Mesendoderm (in vitro differentiated cells): Measurements from ENCODE around the gene ADARB1.
A peak's percentile ranks its signal among the peaks of the same experiment; 100 is the strongest.

Experiments
- DNase-seq: peaks from one replicate; pipeline ENCODE4 v3.0.0; 2013
- H2AK5ac ChIP-seq: 2 replicates; pipeline ENCODE4 v1.6.1; 2013; ENCODE audit warnings: low read length, inconsistent platforms
- H2BK120ac ChIP-seq: 2 replicates; pipeline ENCODE4 v1.6.1; 2013; ENCODE audit warnings: low read depth, mild to moderate bottlenecking, low read length, moderate library complexity, mixed read lengths
- H2BK15ac ChIP-seq: replicated peaks from 2 replicates; pipeline ENCODE4 v1.6.1; 2013; ENCODE audit warnings: low read depth, mild to moderate bottlenecking, moderate library complexity
- H2BK5ac ChIP-seq: 2 replicates; pipeline ENCODE4 v1.6.1; 2013; ENCODE audit warnings: low read length, inconsistent platforms
- H3K18ac ChIP-seq: 2 replicates; pipeline ENCODE4 v1.6.1; 2013; ENCODE audit warnings: mild to moderate bottlenecking, low read length, mixed read lengths
- H3K23ac ChIP-seq: one replicate; pipeline ENCODE4 v1.6.1; 2013; ENCODE audit warnings: low read length
- H3K27ac ChIP-seq: 2 replicates; pipeline ENCODE4 v1.5.1; 2013; ENCODE audit warnings: low read depth, mild to moderate bottlenecking, inconsistent platforms, low read length, moderate library complexity
- H3K27me3 ChIP-seq: 2 replicates; pipeline ENCODE4 v1.6.1; 2013; ENCODE audit warnings: low read length, control low read depth, mild to moderate bottlenecking, inconsistent platforms; ENCODE audit not compliant: insufficient read depth, poor library complexity
- H3K36me3 ChIP-seq: 2 replicates; pipeline ENCODE4 v1.6.1; 2013; ENCODE audit warnings: low read length, inconsistent platforms; ENCODE audit not compliant: control insufficient read depth, insufficient read depth
- H3K4ac ChIP-seq: one replicate; pipeline ENCODE4 v1.6.1; 2013; ENCODE audit warnings: low read depth, mild to moderate bottlenecking, low read length, moderate library complexity
- H3K4me1 ChIP-seq: 2 replicates; pipeline ENCODE4 v1.6.1; 2013; ENCODE audit warnings: low read depth, low read length, inconsistent platforms; ENCODE audit not compliant: control insufficient read depth
- H3K4me2 ChIP-seq: 2 replicates; pipeline ENCODE4 v1.6.1; 2013; ENCODE audit warnings: low read length
- H3K4me3 ChIP-seq: 2 replicates; pipeline ENCODE4 v1.5.1; 2013; ENCODE audit warnings: mild to moderate bottlenecking, low read length
- H3K56ac ChIP-seq: one replicate; pipeline ENCODE4 v1.6.1; 2013; ENCODE audit warnings: low read length
- H3K79me1 ChIP-seq: 2 replicates; pipeline ENCODE4 v1.6.1; 2013; ENCODE audit warnings: low read length, inconsistent platforms
- H3K79me2 ChIP-seq: 2 replicates; pipeline ENCODE4 v1.6.1; 2013; ENCODE audit warnings: mild to moderate bottlenecking, low read length; ENCODE audit not compliant: control insufficient read depth, insufficient read depth
- H3K9ac ChIP-seq: 2 replicates; pipeline ENCODE4 v1.6.1; 2013; ENCODE audit warnings: low read length, inconsistent platforms
- H4K5ac ChIP-seq: one replicate; pipeline ENCODE4 v1.6.1; 2013; ENCODE audit warnings: low read length
- H4K8ac ChIP-seq: one replicate; pipeline ENCODE4 v1.6.1; 2013; ENCODE audit warnings: low read depth, mild to moderate bottlenecking, control low read depth, low read length, moderate library complexity
- WGBS: extraction: QIAGEN DNeasy Blood & Tissue Kit; methylation state at CpG from one replicate; pipeline ENCODE4 v1.1.7; 2013; ENCODE audit warnings: low lambda C conversion rate, missing lambda C conversion rate; ENCODE audit not compliant: insufficient coverage; ENCODE audit errors: extremely low coverage; 5-methylcytosine and 5-hydroxymethylcytosine counted together

ADARB1 gene

GRCh38 chr21:45228171-45228641 is 153.8 kb downstream of the ADARB1 start:
- Histone ChIP-seq H2BK15ac (no peak overlapping the region), H4K8ac (no peak overlapping the region), H2AK5ac (no peak overlapping the region), H2BK120ac (no peak overlapping the region), H3K23ac (no peak overlapping the region), H3K79me1 (no peaks in the 10 kb centered on the region), H3K79me2 (no peaks in the 10 kb centered on the region), H3K36me3 (peaks cover 1% of the 10 kb centered on the region), H3K4me2 (no peak overlapping the region), H3K4me3 (no peak overlapping the region), H3K4me1 (no peaks in the 10 kb centered on the region), H3K27ac (no peak overlapping the region), H2BK5ac (no peak overlapping the region), H4K5ac (no peak overlapping the region), H3K18ac (no peak overlapping the region), H3K27me3 (no peaks in the 10 kb centered on the region), H3K9ac (no peak overlapping the region), H3K56ac (no peak overlapping the region), H3K4ac (no peak overlapping the region)
- DNase-seq: peak; percentile 65
- no CpG with 5 or more reads among the region's 6 CpGs for WGBS

- H2AK5ac ChIP-seq: no peak overlapping the region
- no peak overlapping the region for H3K18ac ChIP-seq
- no CpG with 5 or more reads among the region's 3 CpGs for WGBS
- no peaks in the 10 kb centered on the region for H3K79me1 ChIP-seq
- no peak overlapping the region for H3K27ac ChIP-seq
- H4K8ac ChIP-seq: no peak overlapping the region
- no peak overlapping the region for H3K23ac ChIP-seq
- H3K27me3 ChIP-seq: no peaks in the 10 kb centered on the region
- H2BK120ac ChIP-seq: no peak overlapping the region
- no peak overlapping the region for H3K4me2 ChIP-seq
- no peak overlapping the region for H3K56ac ChIP-seq
- H3K4ac ChIP-seq: no peak overlapping the region
- DNase-seq: no peak
- H2BK5ac ChIP-seq: no peak overlapping the region
- no peak overlapping the region for H3K9ac ChIP-seq
- H3K4me3 ChIP-seq: no peak overlapping the region
- peaks cover 1% of the 10 kb centered on the region for H3K36me3 ChIP-seq
- H2BK15ac ChIP-seq: no peak overlapping the region
- H3K79me2 ChIP-seq: no peaks in the 10 kb centered on the region
- H3K4me1 ChIP-seq: no peaks in the 10 kb centered on the region
- no peak overlapping the region for H4K5ac ChIP-seq
Measured at GRCh38 chr21:45228656-45229240, 154.4 kb downstream of the ADARB1 start.

- WGBS: no CpG with 5 or more reads among the region's 3 CpGs
Measured at GRCh38 chr21:45231705-45232104, 157.3 kb downstream of the ADARB1 start.

GRCh38 chr21:45234127-45234526 is 159.7 kb downstream of the ADARB1 start:
- WGBS: no CpG with 5 or more reads among the region's 28 CpGs

More at GRCh38 chr21:45231705-45232104, 157.3 kb downstream of the ADARB1 start:
- no peak overlapping the region for H3K9ac ChIP-seq
- no peak overlapping the region for H4K8ac ChIP-seq
- no peaks in the 10 kb centered on the region for H3K27me3 ChIP-seq
- H2AK5ac ChIP-seq: no peak overlapping the region
- H3K56ac ChIP-seq: no peak overlapping the region
- no peak overlapping the region for H2BK15ac ChIP-seq
- H3K4me3 ChIP-seq: no peak overlapping the region
- no peak overlapping the region for H3K4me2 ChIP-seq
- DNase-seq: no peak
- no peak overlapping the region for H3K23ac ChIP-seq
- no peaks in the 10 kb centered on the region for H3K79me2 ChIP-seq
- H3K79me1 ChIP-seq: no peaks in the 10 kb centered on the region
- H3K18ac ChIP-seq: no peak overlapping the region
- H3K27ac ChIP-seq: no peak overlapping the region
- no peak overlapping the region for H2BK120ac ChIP-seq
- no peak overlapping the region for H4K5ac ChIP-seq
- H3K4ac ChIP-seq: no peak overlapping the region
- no peak overlapping the region for H2BK5ac ChIP-seq
- H3K36me3 ChIP-seq: peaks cover 1% of the 10 kb centered on the region
- no peaks in the 10 kb centered on the region for H3K4me1 ChIP-seq

GRCh38 chr21:45234965-45235364 is 160.6 kb downstream of the ADARB1 start:
- no peak overlapping the region for H2BK120ac ChIP-seq
- no peaks in the 10 kb centered on the region for H3K4me1 ChIP-seq
- DNase-seq: no peak
- H4K8ac ChIP-seq: no peak overlapping the region
- H3K4me2 ChIP-seq: no peak overlapping the region
- no peak overlapping the region for H2BK5ac ChIP-seq
- no peaks in the 10 kb centered on the region for H3K27me3 ChIP-seq
- no peak overlapping the region for H3K9ac ChIP-seq
- no peaks in the 10 kb centered on the region for H3K36me3 ChIP-seq
- H4K5ac ChIP-seq: no peak overlapping the region
- no peaks in the 10 kb centered on the region for H3K79me2 ChIP-seq
- no peak overlapping the region for H3K4ac ChIP-seq
- no peak overlapping the region for H3K56ac ChIP-seq
- H3K18ac ChIP-seq: no peak overlapping the region
- no peak overlapping the region for H3K27ac ChIP-seq
- no peaks in the 10 kb centered on the region for H3K79me1 ChIP-seq
- H3K4me3 ChIP-seq: no peak overlapping the region
- H2BK15ac ChIP-seq: no peak overlapping the region
- no peak overlapping the region for H2AK5ac ChIP-seq
- no CpG with 5 or more reads among the region's 8 CpGs for WGBS
- no peak overlapping the region for H3K23ac ChIP-seq

More at GRCh38 chr21:45234127-45234526, 159.7 kb downstream of the ADARB1 start:
- no peak overlapping the region for H3K4me2 ChIP-seq
- H3K9ac ChIP-seq: no peak overlapping the region
- H2BK120ac ChIP-seq: no peak overlapping the region
- no peaks in the 10 kb centered on the region for H3K36me3 ChIP-seq
- H2AK5ac ChIP-seq: no peak overlapping the region
- H3K56ac ChIP-seq: no peak overlapping the region
- H3K79me2 ChIP-seq: no peaks in the 10 kb centered on the region
- H4K5ac ChIP-seq: no peak overlapping the region
- no peaks in the 10 kb centered on the region for H3K27me3 ChIP-seq
- H4K8ac ChIP-seq: no peak overlapping the region
- H3K4me3 ChIP-seq: no peak overlapping the region
- H3K4me1 ChIP-seq: no peaks in the 10 kb centered on the region
- H3K79me1 ChIP-seq: no peaks in the 10 kb centered on the region
- no peak overlapping the region for H2BK5ac ChIP-seq
- no peak overlapping the region for H3K4ac ChIP-seq
- no peak for DNase-seq
- no peak overlapping the region for H2BK15ac ChIP-seq
- no peak overlapping the region for H3K23ac ChIP-seq
- no peak overlapping the region for H3K18ac ChIP-seq
- no peak overlapping the region for H3K27ac ChIP-seq

- H2BK120ac ChIP-seq: no peak overlapping the region
- no peak overlapping the region for H2AK5ac ChIP-seq
- H3K4me3 ChIP-seq: no peak overlapping the region
- H3K36me3 ChIP-seq: no peaks in the 10 kb centered on the region
- H2BK15ac ChIP-seq: no peak overlapping the region
- no peak overlapping the region for H2BK5ac ChIP-seq
- no peaks in the 10 kb centered on the region for H3K79me1 ChIP-seq
- H3K9ac ChIP-seq: no peak overlapping the region
- no CpG with 5 or more reads among the region's 6 CpGs for WGBS
- no peak overlapping the region for H3K23ac ChIP-seq
- DNase-seq: no peak
- no peaks in the 10 kb centered on the region for H3K4me1 ChIP-seq
- H3K4me2 ChIP-seq: no peak overlapping the region
- no peak overlapping the region for H3K4ac ChIP-seq
- no peak overlapping the region for H3K27ac ChIP-seq
- H3K18ac ChIP-seq: no peak overlapping the region
- no peaks in the 10 kb centered on the region for H3K79me2 ChIP-seq
- no peak overlapping the region for H4K8ac ChIP-seq
- H3K27me3 ChIP-seq: no peaks in the 10 kb centered on the region
- H3K56ac ChIP-seq: no peak overlapping the region
- no peak overlapping the region for H4K5ac ChIP-seq
Measured at GRCh38 chr21:45235488-45235887, 161.1 kb downstream of the ADARB1 start.
